GM10847 (cell line): ENCODE results near the gene INAFM2.

Experiments used
- POLR2A ChIP-seq: IDR thresholded peaks from 2 replicates; pipeline ENCODE4 v1.6.1; 2011; ENCODE audit not compliant: insufficient read length; ENCODE audit errors: extremely low read depth

Gene INAFM2

GRCh38 chr15:40283615-40284300, 39.7 kb upstream of the INAFM2 start:
- no peak for TF ChIP-seq POLR2A

- TF ChIP-seq POLR2A: no peak
These were observed 38.3 kb upstream of the INAFM2 start for GRCh38 chr15:40285151-40285550.

GRCh38 chr15:40285554-40286011, 37.9 kb upstream of the INAFM2 start:
- no peak for TF ChIP-seq POLR2A

GRCh38 chr15:40286061-40286532, 37.4 kb upstream of the INAFM2 start:
- TF ChIP-seq POLR2A: no peak

- no peak for TF ChIP-seq POLR2A
These were observed 36.7 kb upstream of the INAFM2 start for GRCh38 chr15:40286794-40287193.

- no peak for TF ChIP-seq POLR2A
These were observed 36.0 kb upstream of the INAFM2 start for GRCh38 chr15:40287505-40287904.

GRCh38 chr15:40287968-40288367, 35.5 kb upstream of the INAFM2 start:
- TF ChIP-seq POLR2A: no peak

GRCh38 chr15:40289140-40289775, 34.2 kb upstream of the INAFM2 start:
- TF ChIP-seq POLR2A: no peak

- no peak for TF ChIP-seq POLR2A
These were observed 33.0 kb upstream of the INAFM2 start for GRCh38 chr15:40290545-40290917.

GRCh38 chr15:40290918-40291574, 32.4 kb upstream of the INAFM2 start:
- no peak for TF ChIP-seq POLR2A

GRCh38 chr15:40292246-40292645, 31.2 kb upstream of the INAFM2 start:
- TF ChIP-seq POLR2A: no peak

GRCh38 chr15:40293006-40293405, 30.5 kb upstream of the INAFM2 start:
- TF ChIP-seq POLR2A: no peak

GRCh38 chr15:40293905-40294895, 29.3 kb upstream of the INAFM2 start:
- no peak for TF ChIP-seq POLR2A

GRCh38 chr15:40295297-40295696, 28.2 kb upstream of the INAFM2 start:
- no peak for TF ChIP-seq POLR2A
